Ovary (tissue), 9 donors: Measurements from ENCODE around the gene MSX2. TPM values are rescaled to one million over a fixed set of nuclear protein-coding genes. Genes with fewer than 3 reads are reported as not detected.

Source experiments
- DNase-seq, 5 donors: peaks; one replicate each; pipeline ENCODE4 v3.0.0-alpha.2; 2019 to 2020
- H3K27ac ChIP-seq, 2 donors: fragments of 200-600 bp; one replicate each; pipeline versions ENCODE4 v1.5.1 to v1.8.0; 2019 to 2022
- H3K27me3 ChIP-seq: fragments of 200-600 bp; one replicate; pipeline ENCODE4 v1.8.0; 2022
- H3K36me3 ChIP-seq: fragments of 200-600 bp; sonication (generic); one replicate; pipeline ENCODE4 v1.5.1; 2019
- H3K4me1 ChIP-seq: one replicate; pipeline ENCODE4 v1.8.1; 2013; ENCODE audit warnings: mild to moderate bottlenecking, moderate library complexity; ENCODE audit not compliant: insufficient read depth
- H3K4me3 ChIP-seq: fragments of 200-600 bp; sonication (generic); one replicate; pipeline ENCODE4 v1.5.1; 2017
- H3K9me3 ChIP-seq, 2 donors: fragments of 200-600 bp in 1 of 2; sonication (generic) in 1 of 2; one replicate each; pipeline versions ENCODE4 v1.5.1 to v1.8.1; 2013 to 2019; ENCODE audit warnings: mild to moderate bottlenecking in 1 of 2, moderate library complexity in 1 of 2
- EP300 ChIP-seq: sonication (generic); formaldehyde crosslinking; IDR thresholded peaks from one replicate; pipeline ENCODE4 v1.6.1; 2017; ENCODE audit warnings: antibody characterized with exemption
- POLR2A ChIP-seq: fragments of 450-650 bp; IDR thresholded peaks from one replicate; pipeline ENCODE4 v1.6.1; 2017; ENCODE audit warnings: antibody characterized with exemption, mild to moderate bottlenecking, moderate library complexity
- WGBS, 3 donors: extraction: QIAGEN DNeasy Blood & Tissue Kit in 1 of 3; methylation state at CpG; one replicate each; pipeline versions ENCODE4 v1.1.5 to v1.1.7; 2013 to 2017; 5-methylcytosine and 5-hydroxymethylcytosine counted together
- intact Hi-C, 4 donors: fragments of 100-400 bp; cut with DNase I; formaldehyde crosslinking; loops; one replicate each; pipeline versions ENCODE4 v1.11.0 to v1.15.1; 2022 to 2023
- polyA plus RNA-seq, 2 donors: library from polyadenylated mRNA; stranded (reverse); fragments of 200-250 nt in 1 of 2; fragments of 350-450 nt in 1 of 2; fragmentation: Illumina TruSeq in 1 of 2; extraction: RNeasy Lipid Tissue Mini Kit (QIAGEN cat#74804) in 1 of 2; gene quantifications; one replicate each; pipeline ENCODE4 v1.2.3, GENCODE V29; 2013 to 2014
- total RNA-seq, 7 donors: library from RNA; depleted of rRNA in 2 of 7; stranded (reverse); fragments of >200 nt in 2 of 7; fragmentation: NEBNext Ultra II Directional in 3 of 7; extraction: Animal tissue kit (Norgen Biotek cat#: 25700) in 3 of 7; gene quantifications; one replicate each; pipeline versions ENCODE4 v1.1.0 to v1.2.4, GENCODE V29; 2016 to 2023
- TF ChIP-seq, protein P1 (sequence below), 3 donors: fragments of 450-650 bp in 2 of 3; fragments of 200-600 bp in 1 of 3; IDR thresholded peaks; one replicate each; pipeline versions ENCODE4 v1.5.1 to v1.8.0; 2016 to 2022; ENCODE audit warnings: antibody characterized with exemption in 3 of 3, mild to moderate bottlenecking in 1 of 3
- donor health status: DM: no; HTN: no; CAD: no; lungs with moderate emphysema.
- donor health status: DM: no; HTN: no; CAD: no.
- donor health status: Bipolar disorder and iron deficiency.
- donor health status: DM: yes; HTN: yes; CAD: no.
- donor health status: DM: no; HTN: no; CAD: no.
- donor health status: DM: yes; HTN: yes; CAD: no.

The MSX2 gene
- total and polyA plus RNA-seq, 9 donors = 0.24 to 0.83 (median 0.47) TPM; not detected in 3

DNA sequence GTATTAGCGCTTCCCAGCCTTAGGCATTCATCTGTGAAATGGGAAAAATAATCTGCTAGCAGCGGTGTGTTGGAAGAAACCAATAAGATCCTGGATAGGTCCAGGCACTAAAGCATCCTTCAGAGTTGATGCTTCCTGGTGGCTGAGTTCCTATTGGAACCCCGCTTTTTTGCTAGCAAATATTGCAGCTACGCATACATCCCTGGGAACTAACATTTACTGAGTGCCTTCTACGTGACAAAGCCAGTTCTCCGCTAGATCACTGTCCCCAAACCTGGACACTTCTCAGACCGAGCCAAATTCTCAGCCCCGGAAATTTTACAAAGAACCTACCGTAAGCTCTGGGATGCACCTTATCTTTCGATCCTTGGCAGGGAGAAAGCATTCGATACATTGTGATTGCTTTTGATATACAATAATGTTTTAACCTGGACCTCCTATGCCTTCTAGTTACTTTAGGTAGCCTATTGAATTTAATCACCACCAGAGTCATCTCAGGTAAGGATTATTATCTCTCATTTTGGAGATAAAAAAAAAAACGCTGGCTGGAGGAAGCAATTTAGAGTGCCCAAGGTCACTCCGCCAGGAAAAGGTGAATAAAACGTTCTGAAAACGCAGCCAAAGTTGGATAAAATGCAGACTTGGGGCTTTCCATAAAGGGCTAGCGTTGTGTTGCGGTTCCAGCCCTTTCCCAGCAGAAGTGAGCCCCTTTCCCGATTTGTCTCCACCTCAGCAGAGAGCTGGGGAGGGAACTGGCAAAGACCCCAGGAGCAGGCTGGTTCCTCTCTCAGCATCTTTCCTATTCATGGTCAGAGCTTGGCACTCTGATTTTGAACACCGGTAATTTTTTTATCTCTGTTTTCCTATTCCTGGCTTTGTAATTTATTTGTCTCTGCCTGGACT, 2.6 kb upstream of the MSX2 start:
- TF ChIP-seq, protein P1, sequence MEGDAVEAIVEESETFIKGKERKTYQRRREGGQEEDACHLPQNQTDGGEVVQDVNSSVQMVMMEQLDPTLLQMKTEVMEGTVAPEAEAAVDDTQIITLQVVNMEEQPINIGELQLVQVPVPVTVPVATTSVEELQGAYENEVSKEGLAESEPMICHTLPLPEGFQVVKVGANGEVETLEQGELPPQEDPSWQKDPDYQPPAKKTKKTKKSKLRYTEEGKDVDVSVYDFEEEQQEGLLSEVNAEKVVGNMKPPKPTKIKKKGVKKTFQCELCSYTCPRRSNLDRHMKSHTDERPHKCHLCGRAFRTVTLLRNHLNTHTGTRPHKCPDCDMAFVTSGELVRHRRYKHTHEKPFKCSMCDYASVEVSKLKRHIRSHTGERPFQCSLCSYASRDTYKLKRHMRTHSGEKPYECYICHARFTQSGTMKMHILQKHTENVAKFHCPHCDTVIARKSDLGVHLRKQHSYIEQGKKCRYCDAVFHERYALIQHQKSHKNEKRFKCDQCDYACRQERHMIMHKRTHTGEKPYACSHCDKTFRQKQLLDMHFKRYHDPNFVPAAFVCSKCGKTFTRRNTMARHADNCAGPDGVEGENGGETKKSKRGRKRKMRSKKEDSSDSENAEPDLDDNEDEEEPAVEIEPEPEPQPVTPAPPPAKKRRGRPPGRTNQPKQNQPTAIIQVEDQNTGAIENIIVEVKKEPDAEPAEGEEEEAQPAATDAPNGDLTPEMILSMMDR (IDR thresholded peaks at IDR 0.05) = no peak
- TF ChIP-seq EP300 = no peak
- TF ChIP-seq POLR2A = no peak
- H3K4me3 ChIP-seq = no peak overlapping the region
- DNase-seq = no peak
- 6 to 13% (median 10%) methylated on average over 19 of the region's 19 CpGs for WGBS, 3 donors
- no peaks in the 10 kb centered on the region for H3K9me3 ChIP-seq
- no peaks in the 10 kb centered on the region for H3K36me3 ChIP-seq
- no peak overlapping the region for H3K27ac ChIP-seq
- intact Hi-C loops = no loop called here
- H3K4me1 ChIP-seq = peaks cover 3% of the 10 kb centered on the region
- H3K27me3 ChIP-seq = no peaks in the 10 kb centered on the region

DNA sequence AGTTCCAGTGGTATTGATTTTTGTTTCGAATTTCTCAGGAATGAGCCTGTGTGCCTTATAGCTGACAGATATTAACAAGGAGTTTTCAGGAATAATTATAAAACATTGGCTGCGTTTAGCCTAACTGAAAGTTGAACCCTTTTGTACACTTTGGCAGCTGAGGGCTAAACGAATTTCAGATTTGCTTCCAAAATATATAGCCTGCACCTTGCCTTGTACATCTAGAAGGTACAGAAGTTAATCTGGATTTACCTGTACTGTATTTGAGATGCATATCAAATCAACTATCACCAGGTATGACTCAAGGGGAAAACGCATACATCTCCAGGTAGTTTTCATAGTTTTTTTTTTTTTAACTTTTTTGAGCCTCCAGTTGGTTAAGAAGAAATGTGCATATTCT, 1.9 kb upstream of the MSX2 start:
- Histone ChIP-seq H3K27me3 (no peaks in the 10 kb centered on the region), H3K9me3 (no peaks in the 10 kb centered on the region), H3K4me1 (peaks cover 3% of the 10 kb centered on the region), H3K4me3 (no peak overlapping the region), H3K27ac (no peak overlapping the region), H3K36me3 (no peaks in the 10 kb centered on the region)
- WGBS, 3 donors = 35 to 46% (median 43%) methylated on average over 4 of the region's 4 CpGs
- intact Hi-C loops = no loop called here
- no peak for DNase-seq
- TF ChIP-seq EP300 (no peak), POLR2A (no peak)
- TF ChIP-seq, protein P1 (IDR thresholded peaks at IDR 0.05) = no peak

DNA sequence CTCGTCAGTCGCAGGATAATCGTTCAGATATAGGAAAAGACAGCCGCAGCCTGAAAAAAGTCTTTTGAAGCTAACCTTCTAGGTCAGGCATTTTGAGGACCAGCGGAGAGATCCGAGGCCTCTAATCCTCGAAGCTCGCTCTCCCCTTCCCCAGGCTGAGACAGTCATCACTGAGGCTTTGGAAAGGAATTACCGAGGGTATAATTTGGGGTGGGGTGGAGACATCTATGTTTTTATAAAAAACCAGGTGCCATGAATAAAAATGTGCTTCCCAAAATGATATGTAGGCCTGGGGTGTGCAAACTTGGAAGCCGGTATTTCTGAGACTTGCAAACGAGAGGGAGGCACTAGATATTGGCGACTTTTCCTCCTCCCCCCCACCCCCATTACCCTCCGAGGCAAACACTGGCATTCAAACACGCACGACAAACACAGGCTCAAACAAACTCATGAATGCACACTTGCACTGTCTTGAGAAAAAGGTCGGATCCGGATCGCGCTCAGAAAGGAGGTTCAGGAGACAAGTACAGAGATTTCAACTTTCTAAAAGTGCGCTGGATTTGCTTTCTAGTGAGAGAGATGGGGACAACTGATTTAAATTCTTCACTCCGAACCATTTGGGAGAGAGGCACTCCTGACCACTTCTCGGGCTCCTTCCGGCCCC, 935 bp upstream of the MSX2 start:
- no peak for TF ChIP-seq EP300
- no peak for TF ChIP-seq POLR2A
- TF ChIP-seq, protein P1 (IDR thresholded peaks at IDR 0.05) = no peak
- intact Hi-C loops = no loop called here
- Histone ChIP-seq H3K36me3 (no peaks in the 10 kb centered on the region), H3K27me3 (no peaks in the 10 kb centered on the region), H3K4me3 (no peak overlapping the region), H3K27ac (no peak overlapping the region), H3K9me3 (no peaks in the 10 kb centered on the region), H3K4me1 (peaks cover 3% of the 10 kb centered on the region)
- 24 to 27% (median 26%) methylated on average over 23 of the region's 23 CpGs for WGBS, 3 donors
- no peak for DNase-seq

DNA sequence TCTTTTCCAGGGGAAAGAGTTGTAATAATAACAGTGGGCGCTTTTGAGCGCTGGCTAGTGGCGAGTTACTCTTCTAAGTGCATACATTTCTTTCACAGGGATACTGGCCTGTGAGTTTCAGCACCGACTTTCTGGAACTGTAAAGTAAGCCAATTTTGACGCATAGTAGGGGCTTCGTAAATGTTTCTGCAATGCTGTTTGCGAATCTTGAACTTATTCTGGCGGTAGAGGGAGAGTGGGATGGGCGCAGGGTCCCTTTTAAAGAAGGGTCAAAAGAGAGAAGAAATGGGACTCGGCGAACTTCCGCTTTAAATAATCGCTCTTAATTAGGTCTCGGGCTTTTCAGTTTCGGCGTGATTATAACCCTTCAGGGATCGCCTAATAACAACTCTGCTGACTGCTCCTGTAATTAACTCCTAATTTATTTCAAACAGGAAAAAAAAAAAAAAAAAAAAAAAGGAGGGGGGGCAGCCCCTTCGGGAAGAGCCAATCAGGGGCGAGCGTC, 351 bp upstream of the MSX2 start:
- no peak for TF ChIP-seq POLR2A
- TF ChIP-seq EP300 = no peak
- TF ChIP-seq, protein P1 (IDR thresholded peaks at IDR 0.05) = no peak
- H3K36me3 ChIP-seq = no peaks in the 10 kb centered on the region
- H3K4me3 ChIP-seq = peak overlapping the region; percentile 46
- H3K4me1 ChIP-seq = peaks cover 3% of the 10 kb centered on the region
- H3K9me3 ChIP-seq = no peaks in the 10 kb centered on the region
- no peaks in the 10 kb centered on the region for H3K27me3 ChIP-seq
- H3K27ac ChIP-seq = no peak overlapping the region
- no peak for DNase-seq
- WGBS, 3 donors = 2 to 3% (median 2%) methylated on average over 20 of the region's 20 CpGs
- intact Hi-C loops = no loop called here
